Liver (tissue), 9 donors: ENCODE measurements around the gene SYCP2L. TPM values are rescaled to one million over a fixed set of nuclear protein-coding genes. Genes with fewer than 3 reads are reported as not detected.

ENCODE experiments used
- DNase-seq: peaks from one replicate; pipeline ENCODE4 v3.0.0-alpha.2; 2017; ENCODE audit warnings: low spot score
- H3K27ac ChIP-seq, 2 donors: one replicate each; pipeline ENCODE4 v1.7.0; 2013; ENCODE audit warnings: inconsistent platforms in 2 of 2, low read length in 2 of 2, control low read depth in 1 of 2, low read depth in 1 of 2, mild to moderate bottlenecking in 1 of 2
- H3K27me3 ChIP-seq, 4 donors: one replicate each; pipeline versions ENCODE4 v1.6.1 to v1.7.0; 2013; ENCODE audit warnings: low read length in 3 of 4, inconsistent platforms in 1 of 4, mild to moderate bottlenecking in 1 of 4, moderate library complexity in 1 of 4; ENCODE audit not compliant: control insufficient read depth in 4 of 4, insufficient read depth in 4 of 4
- H3K36me3 ChIP-seq, 4 donors: one replicate each; pipeline versions ENCODE4 v1.6.1 to v1.7.0; 2013; ENCODE audit warnings: low read length in 3 of 4, mild to moderate bottlenecking in 3 of 4, low read depth in 1 of 4, moderate library complexity in 1 of 4; ENCODE audit not compliant: control insufficient read depth in 4 of 4, insufficient read depth in 3 of 4
- H3K4me1 ChIP-seq, 4 donors: one replicate each; pipeline versions ENCODE4 v1.6.1 to v1.7.0; 2013; ENCODE audit warnings: low read length in 3 of 4, mild to moderate bottlenecking in 3 of 4, moderate library complexity in 1 of 4; ENCODE audit not compliant: control insufficient read depth in 4 of 4, insufficient read depth in 4 of 4
- H3K4me3 ChIP-seq, 3 donors: one replicate each; pipeline versions ENCODE4 v1.6.1 to v1.7.0; 2013; ENCODE audit warnings: low read length in 3 of 3, control low read depth in 1 of 3, low read depth in 1 of 3, mild to moderate bottlenecking in 1 of 3
- H3K9ac ChIP-seq, 2 donors: one replicate each; pipeline ENCODE4 v1.7.0; 2013; ENCODE audit warnings: low read length in 2 of 2, mild to moderate bottlenecking in 2 of 2, moderate library complexity in 2 of 2, control low read depth in 1 of 2, low read depth in 1 of 2
- H3K9me3 ChIP-seq, 4 donors: one replicate each; pipeline versions ENCODE4 v1.6.1 to v1.7.0; 2013; ENCODE audit warnings: low read length in 3 of 4; ENCODE audit not compliant: control insufficient read depth in 4 of 4
- EGR1 ChIP-seq, 2 donors: IDR thresholded peaks; 2 replicates each; pipeline ENCODE4 v1.6.1; 2016 to 2018; ENCODE audit warnings: antibody characterized with exemption in 2 of 2, low read depth in 2 of 2
- FOXA1 ChIP-seq: IDR thresholded peaks from 2 replicates; pipeline ENCODE4 v1.6.1; 2016; ENCODE audit warnings: antibody characterized with exemption
- FOXA2 ChIP-seq: IDR thresholded peaks from 2 replicates; pipeline ENCODE4 v1.6.1; 2016; ENCODE audit warnings: antibody characterized with exemption
- GABPA ChIP-seq, 2 donors: IDR thresholded peaks in 1 of 2; conservative IDR thresholded peaks in 1 of 2; 2 replicates each; pipeline ENCODE4 v1.6.1; 2016; ENCODE audit warnings: antibody characterized with exemption in 2 of 2, mild to moderate bottlenecking in 1 of 2, moderate library complexity in 1 of 2
- HNF4A ChIP-seq, 2 donors: conservative IDR thresholded peaks; 2 replicates each; pipeline ENCODE4 v1.6.1; 2016; ENCODE audit warnings: antibody characterized with exemption in 2 of 2, mild to moderate bottlenecking in 2 of 2
- HNF4G ChIP-seq: IDR thresholded peaks from 2 replicates; pipeline ENCODE4 v1.6.1; 2016; ENCODE audit warnings: antibody characterized with exemption
- JUND ChIP-seq, 2 donors: IDR thresholded peaks; 2 replicates each; pipeline ENCODE4 v1.6.1; 2016; ENCODE audit warnings: antibody characterized with exemption in 2 of 2
- NR2F2 ChIP-seq: IDR thresholded peaks from 2 replicates; pipeline ENCODE4 v1.6.1; 2016; ENCODE audit warnings: antibody characterized with exemption
- RAD21 ChIP-seq, 2 donors: IDR thresholded peaks; 2 replicates each; pipeline ENCODE4 v1.6.1; 2016; ENCODE audit warnings: antibody characterized with exemption in 2 of 2, mild to moderate bottlenecking in 2 of 2
- RXRA ChIP-seq, 2 donors: IDR thresholded peaks; 2 replicates each; pipeline ENCODE4 v1.6.1; 2017 to 2018; ENCODE audit warnings: antibody characterized with exemption in 2 of 2, mild to moderate bottlenecking in 1 of 2
- SP1 ChIP-seq: IDR thresholded peaks from 2 replicates; pipeline ENCODE4 v1.6.1; 2018; ENCODE audit warnings: antibody characterized with exemption, mild to moderate bottlenecking
- TAF1 ChIP-seq: conservative IDR thresholded peaks from 2 replicates; pipeline ENCODE4 v1.6.1; 2016; ENCODE audit warnings: antibody characterized with exemption, mild to moderate bottlenecking
- YY1 ChIP-seq: IDR thresholded peaks from 2 replicates; pipeline ENCODE4 v1.6.1; 2016; ENCODE audit warnings: antibody characterized with exemption, mild to moderate bottlenecking
- WGBS: extraction: QIAGEN DNeasy Blood & Tissue Kit; methylation state at CpG from one replicate; pipeline ENCODE4 v1.1.7; 2013; 5-methylcytosine and 5-hydroxymethylcytosine counted together
- polyA plus RNA-seq, 2 donors: library from polyadenylated mRNA; stranded (reverse) in 1 of 2; unstranded in 1 of 2; fragments of 200-250 nt in 1 of 2; fragments of >200 nt in 1 of 2; fragmentation: Nextera tagmentation in 1 of 2; extraction: Ambion mirVana in 1 of 2; gene quantifications; one replicate each; pipeline versions ENCODE4 v1.2.1 to v1.2.3, GENCODE V29; 2013 to 2015
- total RNA-seq, 2 donors: library from RNA; depleted of rRNA; stranded (reverse); fragments of >200 nt; gene quantifications; one replicate each; pipeline ENCODE4 v1.2.3, GENCODE V29; 2014
- TF ChIP-seq, protein P1 (sequence below): fragments of 150-350 bp; IDR thresholded peaks from 2 replicates; pipeline ENCODE4 v1.5.1; 2017; ENCODE audit warnings: improper control_type of control experiment, low read depth, low read length; ENCODE audit not compliant: missing input control
- TF ChIP-seq, protein P2 (sequence below): IDR thresholded peaks from 2 replicates; pipeline ENCODE4 v1.6.1; 2016; ENCODE audit warnings: antibody characterized with exemption
- TF ChIP-seq, protein P3 (sequence below): IDR thresholded peaks from 2 replicates; pipeline ENCODE4 v1.6.1; 2016; ENCODE audit warnings: antibody characterized with exemption
- TF ChIP-seq, protein P4 (sequence below): IDR thresholded peaks from 2 replicates; pipeline ENCODE4 v1.6.1; 2016; ENCODE audit warnings: antibody characterized with exemption
- TF ChIP-seq, protein P5 (sequence below): IDR thresholded peaks from 2 replicates; pipeline ENCODE4 v1.6.1; 2016; ENCODE audit warnings: antibody characterized with exemption, mild to moderate bottlenecking
- donor health status: healthy.
- donor health status: healthy.
- donor health status: healthy.
- donor health status: healthy.
- donor health status: healthy.

SYCP2L gene
- total and polyA plus RNA-seq, 4 donors, result 0.28 to 0.33 TPM; not detected in 2

DNA sequence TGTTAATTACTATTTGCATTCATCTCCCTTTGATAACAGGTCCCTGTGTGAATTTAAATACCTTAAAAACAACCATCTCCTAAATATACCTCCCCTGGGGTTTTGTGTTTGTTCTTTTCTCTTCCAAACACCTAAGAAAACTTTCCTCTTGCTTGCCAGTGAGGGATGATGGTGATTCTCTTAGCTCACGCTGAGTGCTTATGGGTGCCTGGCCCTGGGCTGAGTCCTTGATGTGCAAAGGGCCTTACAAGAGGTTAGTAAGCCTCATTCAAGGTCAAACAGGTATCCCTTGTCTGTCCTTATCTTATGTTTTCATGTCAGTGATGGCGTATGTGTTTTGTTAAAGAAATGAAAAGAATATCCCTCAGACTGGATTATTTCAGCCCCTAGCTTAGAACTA, 76.3 kb downstream of the SYCP2L start:
- H3K9me3 ChIP-seq, result no peaks in the 10 kb centered on the region
- H3K4me1 ChIP-seq, result no peaks in the 10 kb centered on the region
- no peak for DNase-seq
- no peaks in the 10 kb centered on the region for H3K27me3 ChIP-seq
- no peak for TF ChIP-seq FOXA2
- TF ChIP-seq NR2F2, result no peak
- TF ChIP-seq HNF4A (conservative IDR thresholded peaks at IDR 0.05), result no peak
- no peak for TF ChIP-seq GABPA (IDR thresholded peaks at IDR 0.05 in 1 of 2, conservative IDR thresholded peaks at IDR 0.05 in 1 of 2)
- TF ChIP-seq RAD21 (IDR thresholded peaks at IDR 0.05), result no peak
- no peak for TF ChIP-seq YY1
- TF ChIP-seq RXRA (IDR thresholded peaks at IDR 0.05), result no peak
- TF ChIP-seq, protein P1, sequence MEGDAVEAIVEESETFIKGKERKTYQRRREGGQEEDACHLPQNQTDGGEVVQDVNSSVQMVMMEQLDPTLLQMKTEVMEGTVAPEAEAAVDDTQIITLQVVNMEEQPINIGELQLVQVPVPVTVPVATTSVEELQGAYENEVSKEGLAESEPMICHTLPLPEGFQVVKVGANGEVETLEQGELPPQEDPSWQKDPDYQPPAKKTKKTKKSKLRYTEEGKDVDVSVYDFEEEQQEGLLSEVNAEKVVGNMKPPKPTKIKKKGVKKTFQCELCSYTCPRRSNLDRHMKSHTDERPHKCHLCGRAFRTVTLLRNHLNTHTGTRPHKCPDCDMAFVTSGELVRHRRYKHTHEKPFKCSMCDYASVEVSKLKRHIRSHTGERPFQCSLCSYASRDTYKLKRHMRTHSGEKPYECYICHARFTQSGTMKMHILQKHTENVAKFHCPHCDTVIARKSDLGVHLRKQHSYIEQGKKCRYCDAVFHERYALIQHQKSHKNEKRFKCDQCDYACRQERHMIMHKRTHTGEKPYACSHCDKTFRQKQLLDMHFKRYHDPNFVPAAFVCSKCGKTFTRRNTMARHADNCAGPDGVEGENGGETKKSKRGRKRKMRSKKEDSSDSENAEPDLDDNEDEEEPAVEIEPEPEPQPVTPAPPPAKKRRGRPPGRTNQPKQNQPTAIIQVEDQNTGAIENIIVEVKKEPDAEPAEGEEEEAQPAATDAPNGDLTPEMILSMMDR, result no peak
- TF ChIP-seq EGR1 (IDR thresholded peaks at IDR 0.05; ENCODE audit: low read depth in 2 of 2), result no peak
- TF ChIP-seq SP1, result no peak
- no peak for TF ChIP-seq TAF1
- TF ChIP-seq, protein P2, sequence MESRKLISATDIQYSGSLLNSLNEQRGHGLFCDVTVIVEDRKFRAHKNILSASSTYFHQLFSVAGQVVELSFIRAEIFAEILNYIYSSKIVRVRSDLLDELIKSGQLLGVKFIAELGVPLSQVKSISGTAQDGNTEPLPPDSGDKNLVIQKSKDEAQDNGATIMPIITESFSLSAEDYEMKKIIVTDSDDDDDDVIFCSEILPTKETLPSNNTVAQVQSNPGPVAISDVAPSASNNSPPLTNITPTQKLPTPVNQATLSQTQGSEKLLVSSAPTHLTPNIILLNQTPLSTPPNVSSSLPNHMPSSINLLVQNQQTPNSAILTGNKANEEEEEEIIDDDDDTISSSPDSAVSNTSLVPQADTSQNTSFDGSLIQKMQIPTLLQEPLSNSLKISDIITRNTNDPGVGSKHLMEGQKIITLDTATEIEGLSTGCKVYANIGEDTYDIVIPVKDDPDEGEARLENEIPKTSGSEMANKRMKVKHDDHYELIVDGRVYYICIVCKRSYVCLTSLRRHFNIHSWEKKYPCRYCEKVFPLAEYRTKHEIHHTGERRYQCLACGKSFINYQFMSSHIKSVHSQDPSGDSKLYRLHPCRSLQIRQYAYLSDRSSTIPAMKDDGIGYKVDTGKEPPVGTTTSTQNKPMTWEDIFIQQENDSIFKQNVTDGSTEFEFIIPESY, result no peak
- TF ChIP-seq JUND (IDR thresholded peaks at IDR 0.05), result no peak
- TF ChIP-seq, protein P3, sequence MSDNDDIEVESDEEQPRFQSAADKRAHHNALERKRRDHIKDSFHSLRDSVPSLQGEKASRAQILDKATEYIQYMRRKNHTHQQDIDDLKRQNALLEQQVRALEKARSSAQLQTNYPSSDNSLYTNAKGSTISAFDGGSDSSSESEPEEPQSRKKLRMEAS, result no peak
- TF ChIP-seq, protein P4, sequence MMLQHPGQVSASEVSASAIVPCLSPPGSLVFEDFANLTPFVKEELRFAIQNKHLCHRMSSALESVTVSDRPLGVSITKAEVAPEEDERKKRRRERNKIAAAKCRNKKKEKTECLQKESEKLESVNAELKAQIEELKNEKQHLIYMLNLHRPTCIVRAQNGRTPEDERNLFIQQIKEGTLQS, result no peak
- TF ChIP-seq, protein P5, sequence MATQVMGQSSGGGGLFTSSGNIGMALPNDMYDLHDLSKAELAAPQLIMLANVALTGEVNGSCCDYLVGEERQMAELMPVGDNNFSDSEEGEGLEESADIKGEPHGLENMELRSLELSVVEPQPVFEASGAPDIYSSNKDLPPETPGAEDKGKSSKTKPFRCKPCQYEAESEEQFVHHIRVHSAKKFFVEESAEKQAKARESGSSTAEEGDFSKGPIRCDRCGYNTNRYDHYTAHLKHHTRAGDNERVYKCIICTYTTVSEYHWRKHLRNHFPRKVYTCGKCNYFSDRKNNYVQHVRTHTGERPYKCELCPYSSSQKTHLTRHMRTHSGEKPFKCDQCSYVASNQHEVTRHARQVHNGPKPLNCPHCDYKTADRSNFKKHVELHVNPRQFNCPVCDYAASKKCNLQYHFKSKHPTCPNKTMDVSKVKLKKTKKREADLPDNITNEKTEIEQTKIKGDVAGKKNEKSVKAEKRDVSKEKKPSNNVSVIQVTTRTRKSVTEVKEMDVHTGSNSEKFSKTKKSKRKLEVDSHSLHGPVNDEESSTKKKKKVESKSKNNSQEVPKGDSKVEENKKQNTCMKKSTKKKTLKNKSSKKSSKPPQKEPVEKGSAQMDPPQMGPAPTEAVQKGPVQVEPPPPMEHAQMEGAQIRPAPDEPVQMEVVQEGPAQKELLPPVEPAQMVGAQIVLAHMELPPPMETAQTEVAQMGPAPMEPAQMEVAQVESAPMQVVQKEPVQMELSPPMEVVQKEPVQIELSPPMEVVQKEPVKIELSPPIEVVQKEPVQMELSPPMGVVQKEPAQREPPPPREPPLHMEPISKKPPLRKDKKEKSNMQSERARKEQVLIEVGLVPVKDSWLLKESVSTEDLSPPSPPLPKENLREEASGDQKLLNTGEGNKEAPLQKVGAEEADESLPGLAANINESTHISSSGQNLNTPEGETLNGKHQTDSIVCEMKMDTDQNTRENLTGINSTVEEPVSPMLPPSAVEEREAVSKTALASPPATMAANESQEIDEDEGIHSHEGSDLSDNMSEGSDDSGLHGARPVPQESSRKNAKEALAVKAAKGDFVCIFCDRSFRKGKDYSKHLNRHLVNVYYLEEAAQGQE, result no peak
- TF ChIP-seq HNF4G, result no peak
- TF ChIP-seq FOXA1, result no peak
- 79% methylated on average over 2 of the region's 2 CpGs for WGBS
- H3K36me3 ChIP-seq, result no peaks in the 10 kb centered on the region
- no peak overlapping the region for H3K27ac ChIP-seq
- no peak overlapping the region for H3K4me3 ChIP-seq
- no peak overlapping the region for H3K9ac ChIP-seq
